Inferior parietal cortex (tissue), 1 donor: ENCODE measurements around the gene FXYD1.

Experiments
- DNase-seq: peaks from one replicate; pipeline ENCODE4 v3.0.0-alpha.2; 2016; ENCODE audit errors: extremely low spot score

FXYD1 gene

DNA sequence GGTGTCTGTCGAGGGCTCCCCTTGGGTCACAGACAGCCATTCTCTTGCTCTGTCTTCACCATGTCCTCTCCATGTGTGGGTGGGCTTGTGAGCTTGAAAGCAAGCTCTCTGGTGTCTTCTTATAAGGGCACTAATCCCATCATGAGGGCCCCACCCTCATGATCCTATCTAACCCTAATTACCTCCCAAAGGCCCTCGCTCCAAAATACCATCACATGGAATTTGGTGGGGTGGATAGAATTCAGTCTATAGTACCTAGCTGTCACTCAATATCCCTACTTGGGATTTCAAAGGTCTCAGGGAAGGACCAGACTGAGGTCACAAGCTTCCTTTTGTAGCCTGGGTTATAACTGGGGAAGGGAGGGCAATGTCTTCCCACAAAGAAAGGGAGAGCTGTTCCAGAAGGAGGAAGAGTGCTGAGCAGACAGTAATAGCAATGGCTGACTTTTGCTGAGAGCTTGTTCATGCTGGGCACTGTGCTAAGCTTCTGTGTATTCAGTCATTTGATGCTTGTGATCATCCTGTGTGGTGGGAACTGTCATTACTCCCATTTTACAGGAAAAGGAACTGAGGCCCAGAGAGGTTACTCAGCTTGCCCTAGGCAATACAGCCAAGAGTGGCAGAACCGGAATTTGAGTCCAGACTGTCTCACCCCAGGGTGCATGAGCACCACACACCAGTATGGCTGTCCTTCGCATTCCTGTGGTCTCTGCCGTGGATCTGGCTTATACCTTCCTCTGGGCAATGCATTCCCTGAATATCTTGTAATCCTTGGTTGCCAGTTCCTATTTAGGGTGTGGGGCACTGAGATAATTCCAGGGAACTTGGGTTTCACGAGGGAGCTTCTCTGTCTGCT, 24.1 kb downstream of the FXYD1 start:
- DNase-seq, result no peak

DNA sequence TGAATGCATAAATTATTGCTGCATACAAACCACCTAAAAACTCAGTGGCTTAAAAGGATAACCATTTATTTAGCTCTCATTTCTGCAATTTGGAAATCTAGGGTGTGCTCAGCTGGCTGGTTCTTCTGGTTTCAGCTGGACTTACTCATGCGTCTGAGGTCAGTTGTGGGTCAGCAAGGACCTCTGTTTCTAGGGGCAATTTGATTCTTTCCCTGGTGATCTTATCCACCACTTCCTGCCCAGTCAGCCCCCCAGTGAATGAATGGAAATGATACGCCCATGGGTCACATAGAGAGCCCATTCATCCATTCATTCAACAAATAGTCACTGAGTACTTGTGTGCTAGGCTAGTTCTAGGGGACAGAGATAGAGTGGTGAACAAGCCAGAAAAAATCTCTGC, 25.8 kb downstream of the FXYD1 start:
- no peak for DNase-seq

DNA sequence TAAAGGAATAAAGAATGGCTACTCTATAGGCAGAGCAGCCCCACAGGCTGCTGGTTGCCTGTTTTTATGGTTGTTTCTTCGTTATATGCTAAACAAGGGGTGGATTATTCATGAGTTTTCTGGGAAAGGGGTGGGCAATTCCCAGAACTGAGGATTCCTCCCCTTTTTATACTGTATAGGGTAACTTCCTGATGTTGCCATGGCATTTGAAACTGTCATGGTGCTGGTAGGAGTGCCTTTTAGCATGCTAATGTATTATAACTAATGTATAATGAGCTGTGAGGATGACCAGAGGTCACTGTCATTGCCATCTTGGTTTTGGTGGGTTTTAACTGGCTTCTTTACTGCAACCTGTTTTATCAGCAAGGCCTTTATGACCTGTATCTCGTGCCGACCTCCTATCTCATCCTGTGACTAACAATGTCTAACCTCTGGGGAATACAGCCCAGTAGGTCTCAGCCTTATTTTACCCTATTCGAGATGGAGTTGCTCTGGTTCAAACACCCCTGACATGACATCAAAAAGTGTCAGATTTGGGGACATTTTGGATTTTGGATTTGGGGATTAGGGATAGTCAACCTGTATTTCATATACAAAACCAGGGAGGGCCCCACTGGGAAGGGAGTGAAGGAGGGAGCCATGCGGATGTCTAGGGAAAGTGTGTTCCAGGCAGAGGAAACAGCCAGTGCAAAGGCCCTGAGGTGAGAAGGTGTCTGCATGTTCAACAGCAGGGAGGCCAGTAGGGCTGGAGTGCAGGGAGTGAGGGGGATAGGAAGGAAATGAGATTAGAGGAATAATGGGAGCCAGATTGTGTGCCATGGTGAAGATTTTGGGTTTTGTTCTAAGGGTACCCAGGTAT, 26.8 kb downstream of the FXYD1 start:
- DNase-seq, result no peak

DNA sequence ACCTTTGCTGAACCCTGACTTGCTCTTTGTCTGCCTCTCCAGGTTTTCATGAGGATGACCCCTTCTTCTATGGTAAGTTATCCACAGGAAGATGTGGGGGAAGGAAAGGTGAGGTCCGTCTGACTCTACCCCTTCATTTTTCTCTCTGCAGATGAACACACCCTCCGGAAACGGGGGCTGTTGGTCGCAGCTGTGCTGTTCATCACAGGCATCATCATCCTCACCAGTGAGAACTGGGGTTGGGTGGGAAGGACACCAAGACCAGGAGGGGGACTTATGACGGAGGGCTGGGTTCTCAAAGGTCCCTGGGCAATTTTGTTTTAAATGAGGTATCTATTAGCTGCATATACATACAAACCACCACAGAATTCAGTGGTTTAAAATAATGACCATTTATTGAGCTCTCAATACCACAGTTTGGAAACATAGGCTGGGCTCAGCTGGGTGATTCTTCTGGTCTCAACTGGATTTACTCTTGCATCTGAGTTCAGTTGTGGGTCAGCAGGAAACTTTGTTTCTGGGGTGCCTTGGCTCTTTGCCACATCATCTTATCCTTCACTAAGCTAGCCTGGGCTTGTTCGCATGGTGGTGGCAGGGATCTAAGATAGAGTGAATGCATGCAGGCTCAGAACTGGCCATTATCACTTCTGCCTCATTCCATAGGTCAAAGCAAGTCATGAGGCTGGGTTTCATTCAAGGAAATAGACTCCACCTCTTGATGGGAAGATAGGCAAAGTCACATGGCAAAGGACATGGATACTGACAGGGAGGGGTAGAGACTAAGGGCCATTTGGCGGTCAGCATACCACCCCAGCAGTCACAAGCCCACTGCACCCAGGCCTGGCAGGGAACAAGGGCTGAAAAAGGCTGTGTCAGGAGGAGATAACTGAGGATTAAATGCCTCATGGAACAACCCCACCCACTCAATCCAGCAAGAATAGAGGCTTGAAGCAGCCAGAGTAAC, 27.8 kb downstream of the FXYD1 start:
- peak; percentile 35 for DNase-seq

DNA sequence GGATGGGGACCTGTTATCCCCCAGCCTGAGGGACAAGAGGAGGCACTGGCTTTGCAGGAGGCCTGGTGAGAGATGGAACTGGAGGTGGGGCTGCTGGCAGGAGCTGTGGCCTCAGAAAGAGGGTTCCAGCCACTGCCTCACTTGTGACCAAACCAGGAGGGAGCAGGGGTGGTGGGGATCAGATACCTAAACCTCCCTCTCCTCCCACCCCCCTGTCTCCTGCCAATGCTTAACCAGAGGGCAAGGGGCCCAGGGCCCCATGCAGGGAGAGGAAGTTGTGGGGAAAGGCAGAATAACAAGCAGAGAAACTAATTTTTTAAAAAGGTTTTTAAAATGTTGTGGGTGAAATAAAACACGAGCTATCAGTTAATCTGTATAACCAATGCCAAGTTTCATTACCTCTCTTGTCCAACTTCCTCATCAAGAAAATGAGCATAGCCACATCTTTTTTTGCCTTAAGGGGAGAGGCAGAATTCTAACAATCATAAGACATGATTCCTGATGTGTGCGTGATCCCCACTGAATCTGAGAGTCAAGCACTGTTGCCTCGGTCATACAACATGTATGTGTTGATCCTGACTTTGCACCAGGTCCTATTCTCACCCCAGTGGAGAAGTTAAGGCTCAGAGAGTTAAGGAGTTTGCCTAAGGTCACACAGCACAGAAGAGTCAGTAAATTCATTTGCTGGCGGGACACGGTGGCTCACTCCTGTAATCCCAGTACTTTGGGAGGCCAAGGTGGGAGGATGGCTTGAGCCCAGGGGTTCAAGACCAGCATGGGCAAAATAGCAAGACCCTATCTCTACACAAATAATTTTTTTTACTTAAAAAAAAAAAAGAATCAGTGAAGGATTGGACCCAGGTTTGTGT, 28.9 kb downstream of the FXYD1 start:
- no peak for DNase-seq

DNA sequence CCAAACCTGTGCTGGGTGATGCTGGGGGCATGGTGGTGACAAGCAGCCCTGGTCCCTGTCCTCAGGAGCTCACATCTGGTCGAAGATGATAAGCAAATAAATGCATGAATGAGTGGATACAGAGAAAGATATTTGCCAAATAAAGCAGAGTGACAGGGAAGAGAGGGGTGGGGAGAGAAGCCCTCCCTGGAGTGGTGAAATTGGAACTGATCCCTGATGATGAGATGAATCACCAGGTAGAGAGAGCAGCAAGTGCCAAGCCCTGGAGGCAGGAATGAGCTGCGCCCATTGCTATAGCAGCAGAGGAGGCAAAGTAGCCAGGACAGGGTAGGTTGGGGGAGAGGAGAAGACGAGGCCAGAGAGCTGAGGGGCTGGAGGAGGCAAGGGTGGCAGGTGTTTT, 29.6 kb downstream of the FXYD1 start:
- DNase-seq, result no peak

DNA sequence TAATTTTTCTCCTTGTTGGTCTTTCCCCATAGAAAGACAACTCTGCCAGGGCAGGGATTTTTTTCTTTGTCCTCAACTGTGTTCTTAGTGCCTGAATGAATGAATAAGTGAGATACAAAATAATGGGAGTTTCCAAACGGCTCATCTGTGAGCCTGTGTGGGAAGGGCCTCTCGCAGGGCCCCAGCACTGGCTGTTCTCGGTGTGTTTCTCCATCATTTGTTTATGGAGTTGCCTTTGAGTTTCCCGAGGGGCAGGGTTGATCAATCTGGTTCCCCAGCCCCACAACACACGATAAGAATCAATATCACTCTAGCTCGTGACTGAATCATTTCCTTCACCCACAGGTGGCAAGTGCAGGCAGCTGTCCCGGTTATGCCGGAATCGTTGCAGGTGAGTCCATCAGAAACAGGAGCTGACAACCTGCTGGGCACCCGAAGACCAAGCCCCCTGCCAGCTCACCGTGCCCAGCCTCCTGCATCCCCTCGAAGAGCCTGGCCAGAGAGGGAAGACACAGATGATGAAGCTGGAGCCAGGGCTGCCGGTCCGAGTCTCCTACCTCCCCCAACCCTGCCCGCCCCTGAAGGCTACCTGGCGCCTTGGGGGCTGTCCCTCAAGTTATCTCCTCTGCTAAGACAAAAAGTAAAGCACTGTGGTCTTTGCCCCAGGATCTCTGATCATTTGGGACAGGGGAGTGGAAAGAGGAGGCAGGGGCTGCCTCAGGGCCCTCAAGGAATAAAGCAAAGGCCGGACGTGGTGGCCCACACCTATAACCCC, 30.8 kb downstream of the FXYD1 start:
- DNase-seq, result no peak

DNA sequence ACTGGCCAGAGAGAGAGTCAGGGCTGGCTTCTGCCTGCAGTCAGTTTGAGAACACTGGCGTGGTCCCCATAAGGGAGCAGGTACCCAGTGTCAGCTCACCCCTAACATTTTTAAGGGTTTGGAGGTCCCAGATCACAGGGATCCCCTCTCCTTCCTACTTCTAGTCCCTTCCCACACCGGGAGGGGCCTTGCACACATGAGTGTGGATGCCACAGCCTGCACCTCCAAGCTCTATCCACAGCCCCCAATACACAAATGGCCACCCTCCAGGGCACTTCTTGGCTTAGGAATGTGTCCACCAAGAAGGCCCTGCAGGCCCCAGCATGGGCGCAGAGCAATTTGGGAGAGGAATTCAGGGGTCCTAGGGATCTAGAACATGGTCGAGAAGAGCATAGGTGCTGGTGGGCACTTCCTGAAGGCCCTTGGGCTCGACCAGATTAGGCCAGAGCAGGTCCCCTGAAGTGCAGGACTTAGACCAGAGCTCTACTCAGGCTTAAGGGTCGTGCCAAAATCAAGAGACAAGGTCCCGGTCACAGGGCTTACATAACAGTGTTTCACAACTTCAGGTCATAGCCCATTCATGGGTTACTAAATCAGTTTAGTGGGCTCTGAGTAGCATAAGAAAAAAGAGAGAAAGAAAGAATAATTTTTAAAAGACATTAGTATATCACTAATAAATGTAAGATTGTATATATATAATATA, 31.9 kb downstream of the FXYD1 start:
- no peak for DNase-seq

DNA sequence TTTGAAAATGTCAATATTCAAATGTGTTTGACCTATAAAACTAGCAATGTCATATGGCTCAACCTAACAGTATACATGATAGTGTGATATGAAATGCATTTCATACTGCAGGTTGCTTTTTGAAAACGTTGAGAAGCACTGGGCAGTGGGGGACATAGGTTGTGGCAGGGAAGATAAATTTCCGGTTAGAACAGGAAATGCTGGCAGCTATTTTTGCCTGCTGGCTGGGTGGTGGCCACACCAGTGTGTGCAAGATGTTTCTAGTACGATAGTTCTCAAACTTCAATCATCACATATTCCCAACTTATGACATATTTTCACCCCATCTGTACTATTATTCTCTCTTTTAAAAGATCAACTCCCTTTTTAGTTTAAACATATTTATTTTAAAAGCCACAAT, 33.1 kb downstream of the FXYD1 start:
- DNase-seq, result no peak

DNA sequence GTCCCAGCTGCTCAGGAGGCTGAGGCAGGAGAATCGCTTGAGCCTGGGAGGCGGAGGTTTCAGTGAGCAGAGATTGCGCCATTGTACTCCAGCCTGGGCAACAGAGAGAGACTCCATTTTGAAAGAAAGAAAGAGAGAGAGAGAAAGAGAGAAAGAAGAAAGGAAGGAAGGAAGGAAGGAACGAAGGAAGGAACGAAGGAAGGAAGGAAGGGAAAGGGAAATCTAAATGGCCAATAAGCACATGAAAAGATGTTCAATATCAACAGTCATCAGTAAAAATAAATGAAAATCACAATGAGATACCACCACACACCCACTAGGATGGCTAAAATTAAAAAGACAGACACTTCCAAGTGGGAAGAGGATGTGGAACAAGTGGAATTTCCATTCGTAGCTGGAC, 35.6 kb downstream of the FXYD1 start:
- no peak for DNase-seq

DNA sequence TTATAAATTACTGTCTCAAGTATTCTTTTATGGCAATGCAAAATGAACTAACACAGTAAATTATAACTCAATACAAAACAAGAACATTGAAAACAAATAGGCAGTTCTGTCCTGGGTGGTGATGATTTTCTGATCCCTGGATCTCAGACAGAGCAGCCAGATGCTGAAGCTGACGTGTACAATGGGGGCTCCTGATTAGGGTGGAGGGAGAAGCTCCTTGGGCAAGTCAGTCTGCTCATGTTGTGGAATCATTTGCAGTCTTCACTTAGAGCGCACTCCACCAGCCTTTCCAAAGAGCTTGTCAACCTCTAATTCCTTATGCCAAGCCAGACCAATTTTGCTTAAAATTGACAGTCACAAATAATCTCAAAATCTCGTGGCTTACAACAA, 37.6 kb downstream of the FXYD1 start:
- no peak for DNase-seq

DNA sequence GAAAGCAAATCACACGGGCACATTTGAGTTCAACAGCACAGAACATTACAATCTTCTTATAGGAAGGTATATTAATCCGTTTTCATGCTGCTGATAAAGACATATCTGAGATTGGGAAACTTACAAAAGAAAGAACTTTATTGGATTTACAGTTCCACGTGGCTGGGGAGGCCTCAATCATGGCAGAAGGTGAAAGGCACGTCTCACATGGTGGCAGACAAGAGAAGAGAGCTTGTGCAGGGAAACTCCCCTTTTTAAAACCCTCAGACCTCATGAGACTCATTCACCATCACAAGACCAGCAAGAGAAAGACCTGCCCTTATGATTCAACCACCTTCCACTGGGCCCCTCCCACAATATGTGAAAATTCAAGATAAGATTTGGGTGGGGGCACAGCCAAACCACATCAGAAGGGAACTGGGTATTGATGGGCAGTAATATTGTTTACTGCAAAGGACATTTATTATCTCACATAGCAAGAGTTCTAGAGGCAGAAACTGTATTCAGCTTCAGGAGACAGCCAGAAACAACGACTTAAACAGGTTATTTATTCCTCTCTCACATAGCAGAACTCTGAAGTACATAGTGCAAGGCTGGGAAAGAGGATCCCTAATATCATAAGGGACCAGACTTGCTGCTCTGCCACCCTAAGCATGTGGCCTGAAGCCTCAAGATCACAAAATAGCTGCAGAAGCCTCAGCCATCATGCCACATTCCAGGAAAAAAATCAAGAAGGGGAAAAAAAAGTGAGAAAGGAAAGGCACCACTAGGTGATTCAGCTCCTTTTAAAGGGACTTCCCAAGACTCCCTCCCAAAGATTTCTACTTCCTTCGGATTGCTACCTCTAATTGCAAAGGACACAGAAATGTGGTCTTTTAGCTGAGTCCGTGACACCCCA, 39.0 kb downstream of the FXYD1 start:
- DNase-seq, result no peak

DNA sequence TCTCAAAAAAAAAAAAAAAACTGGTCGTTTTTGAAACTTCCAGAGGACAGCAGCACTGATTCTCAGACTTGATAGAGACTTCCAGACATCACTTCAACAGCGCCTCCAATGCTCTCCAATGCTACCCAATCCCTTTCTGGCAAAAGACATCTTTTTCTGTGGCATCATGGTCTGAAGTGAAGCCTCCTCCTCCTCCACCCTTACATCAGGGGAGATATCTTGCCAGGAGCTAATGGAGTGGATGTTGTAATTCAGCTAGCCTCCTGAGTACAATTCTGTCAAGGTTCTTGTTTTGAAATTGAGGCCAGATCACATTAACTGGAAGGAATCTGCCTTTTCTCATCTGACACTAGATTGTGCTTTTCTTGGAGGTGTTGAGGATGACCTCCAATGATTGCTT, 40.1 kb downstream of the FXYD1 start:
- no peak for DNase-seq

DNA sequence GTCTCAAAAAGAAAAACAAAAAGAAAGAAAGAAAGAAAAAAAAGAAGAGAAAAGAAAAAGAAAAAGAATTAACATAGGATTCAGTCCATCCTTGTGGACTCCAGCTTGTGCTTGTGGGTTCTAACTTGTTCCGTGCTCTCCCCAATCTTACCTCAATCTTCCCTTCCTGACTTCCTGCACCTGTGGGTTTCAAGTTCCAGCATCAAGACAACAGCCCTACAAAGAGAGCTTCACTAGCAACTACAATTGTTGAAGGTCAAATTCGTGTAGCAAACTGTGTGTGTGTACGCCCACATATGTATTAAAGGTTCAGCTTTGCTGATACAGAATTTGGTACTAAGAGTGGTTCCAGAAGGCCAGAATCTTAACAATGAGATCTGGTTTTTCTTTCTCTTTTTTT, 41.2 kb downstream of the FXYD1 start:
- DNase-seq, result no peak

DNA sequence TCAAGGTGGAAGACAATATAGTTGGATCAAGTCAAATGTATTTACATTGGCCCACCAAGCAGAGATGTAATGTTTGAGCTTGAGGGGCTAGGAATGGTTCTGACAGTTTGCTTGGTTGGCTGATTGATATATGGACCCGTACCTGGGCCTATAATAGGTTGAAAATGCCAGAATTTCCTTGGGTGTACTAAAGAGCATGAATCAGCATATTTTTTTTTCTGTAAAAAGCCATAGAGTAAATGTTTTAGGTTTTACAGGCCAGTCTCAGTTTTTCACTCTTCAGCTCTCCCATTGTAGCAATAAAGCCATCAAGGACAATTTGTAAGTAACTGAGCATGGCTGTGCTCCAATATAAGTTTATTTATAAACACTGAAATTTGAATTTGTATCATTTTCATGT, 42.8 kb downstream of the FXYD1 start:
- DNase-seq, result no peak

DNA sequence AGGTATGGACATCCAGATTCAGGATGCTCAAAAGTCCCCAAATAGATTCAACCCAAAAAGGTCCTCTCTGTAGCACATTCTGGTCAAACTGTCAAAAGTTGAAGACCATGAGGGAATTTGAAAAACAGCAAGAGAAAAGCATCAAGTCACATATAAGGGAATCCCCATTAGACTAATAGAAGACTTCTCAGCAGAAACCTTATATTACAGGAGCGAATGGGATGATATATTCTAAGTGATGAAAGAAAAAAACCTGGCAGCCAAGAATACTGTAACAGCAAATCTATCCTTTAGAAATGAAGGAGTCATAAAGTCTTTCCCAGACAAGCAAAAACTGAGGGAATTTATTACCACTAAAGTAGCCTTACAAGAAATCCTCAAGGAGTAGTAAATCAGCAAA, 45.6 kb downstream of the FXYD1 start:
- no peak for DNase-seq

DNA sequence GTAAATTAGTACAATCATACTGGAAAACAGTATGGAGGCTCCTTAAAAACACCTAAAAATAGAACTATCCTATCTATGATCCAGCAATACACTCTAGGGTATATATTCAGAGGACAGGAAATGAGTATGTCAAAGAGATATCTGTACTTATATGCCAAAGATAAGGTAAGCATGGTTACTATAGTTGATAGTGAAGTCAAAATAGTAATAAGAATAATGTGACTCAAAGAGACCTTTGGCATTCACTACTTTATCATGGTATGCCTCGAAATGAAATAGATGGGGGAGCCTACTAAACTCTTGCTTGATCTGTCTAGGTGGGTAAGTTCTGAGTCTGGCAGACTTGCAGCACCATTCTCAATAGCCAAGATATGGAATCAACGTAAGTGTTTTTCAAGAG, 46.3 kb downstream of the FXYD1 start:
- no peak for DNase-seq
